ENCODE results near the gene SH3D19. TPM values are rescaled to one million over a fixed set of nuclear protein-coding genes. Genes with fewer than 3 reads are reported as not detected.
"Not testable (repeated sequence)": the region's sequence is repeated elsewhere in the genome, so short reads cannot be mapped to it uniquely, and the experiment has no call there.

The SH3D19 gene
- total RNA-seq, 4 donors from 2014 or later, result 159 to 295 (median 224) TPM

DNA sequence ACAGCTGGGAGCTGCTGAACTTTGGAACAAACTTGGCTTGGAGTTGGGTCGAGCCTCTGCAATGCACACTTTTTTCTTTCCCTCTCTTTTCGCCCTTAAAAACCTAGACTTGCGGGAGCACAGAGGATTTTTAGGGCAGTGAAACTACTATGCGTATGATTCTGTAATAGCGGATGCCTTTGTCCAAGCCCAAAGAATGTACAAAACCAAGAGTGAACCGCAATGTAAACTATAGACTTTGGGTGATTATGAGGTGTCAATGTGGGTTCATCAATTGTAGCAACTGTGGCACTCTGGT is 493 bp upstream of the SH3D19 start:
- no peak for DNase-seq
- no peaks in the 10 kb centered on the region for H3K9me3 ChIP-seq
- peak overlapping the region in 3 of 4 donors; percentile 50 to 89 (median 87) for H3K4me3 ChIP-seq
- H3K4me1 ChIP-seq, result peaks cover 0 to 16% (median 0%) of the 10 kb centered on the region in 4 donors
- H3K36me3 ChIP-seq, result no peaks in the 10 kb centered on the region
- no peaks in the 10 kb centered on the region for H3K27me3 ChIP-seq
- peak overlapping the region; percentile 67 to 98 (median 94) for H3K27ac ChIP-seq
- TF ChIP-seq, protein P1, sequence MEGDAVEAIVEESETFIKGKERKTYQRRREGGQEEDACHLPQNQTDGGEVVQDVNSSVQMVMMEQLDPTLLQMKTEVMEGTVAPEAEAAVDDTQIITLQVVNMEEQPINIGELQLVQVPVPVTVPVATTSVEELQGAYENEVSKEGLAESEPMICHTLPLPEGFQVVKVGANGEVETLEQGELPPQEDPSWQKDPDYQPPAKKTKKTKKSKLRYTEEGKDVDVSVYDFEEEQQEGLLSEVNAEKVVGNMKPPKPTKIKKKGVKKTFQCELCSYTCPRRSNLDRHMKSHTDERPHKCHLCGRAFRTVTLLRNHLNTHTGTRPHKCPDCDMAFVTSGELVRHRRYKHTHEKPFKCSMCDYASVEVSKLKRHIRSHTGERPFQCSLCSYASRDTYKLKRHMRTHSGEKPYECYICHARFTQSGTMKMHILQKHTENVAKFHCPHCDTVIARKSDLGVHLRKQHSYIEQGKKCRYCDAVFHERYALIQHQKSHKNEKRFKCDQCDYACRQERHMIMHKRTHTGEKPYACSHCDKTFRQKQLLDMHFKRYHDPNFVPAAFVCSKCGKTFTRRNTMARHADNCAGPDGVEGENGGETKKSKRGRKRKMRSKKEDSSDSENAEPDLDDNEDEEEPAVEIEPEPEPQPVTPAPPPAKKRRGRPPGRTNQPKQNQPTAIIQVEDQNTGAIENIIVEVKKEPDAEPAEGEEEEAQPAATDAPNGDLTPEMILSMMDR (IDR thresholded peaks at IDR 0.05), result no peak
- TF ChIP-seq POLR2A (IDR thresholded peaks at IDR 0.05), result no peak

DNA sequence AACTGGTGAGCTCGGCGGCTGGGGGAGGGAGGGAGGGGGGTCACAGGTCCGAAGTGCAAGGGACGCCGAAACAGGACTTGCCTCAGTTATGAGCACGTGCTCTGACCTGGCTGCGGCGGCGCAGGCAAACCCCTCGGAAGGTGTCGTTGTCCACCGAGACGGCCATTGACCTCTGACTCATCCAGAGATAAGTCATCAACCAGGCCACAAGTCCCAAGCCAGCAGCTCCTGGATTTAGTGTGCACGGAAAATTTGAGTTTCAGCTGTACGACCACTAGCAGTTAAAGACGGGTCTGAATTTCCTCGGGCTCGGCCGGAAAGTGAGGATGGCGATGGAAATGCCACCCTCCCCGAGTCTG is 674 bp downstream of the SH3D19 start:
- TF ChIP-seq, protein P1 (IDR thresholded peaks at IDR 0.05), result no peak
- TF ChIP-seq POLR2A (IDR thresholded peaks at IDR 0.05), result peak in 1 of 2 donors; percentile 46
- no peaks in the 10 kb centered on the region for H3K27me3 ChIP-seq
- peak overlapping the region; percentile 47 to 89 (median 68) for H3K4me3 ChIP-seq
- no peaks in the 10 kb centered on the region for H3K9me3 ChIP-seq
- H3K36me3 ChIP-seq, result no peaks in the 10 kb centered on the region
- peak; percentile 18 to 89 (median 86) for DNase-seq
- H3K4me1 ChIP-seq, result peaks cover 0 to 20% (median 0%) of the 10 kb centered on the region in 4 donors
- H3K27ac ChIP-seq, result peak overlapping the region; percentile 67 to 98 (median 94)

DNA sequence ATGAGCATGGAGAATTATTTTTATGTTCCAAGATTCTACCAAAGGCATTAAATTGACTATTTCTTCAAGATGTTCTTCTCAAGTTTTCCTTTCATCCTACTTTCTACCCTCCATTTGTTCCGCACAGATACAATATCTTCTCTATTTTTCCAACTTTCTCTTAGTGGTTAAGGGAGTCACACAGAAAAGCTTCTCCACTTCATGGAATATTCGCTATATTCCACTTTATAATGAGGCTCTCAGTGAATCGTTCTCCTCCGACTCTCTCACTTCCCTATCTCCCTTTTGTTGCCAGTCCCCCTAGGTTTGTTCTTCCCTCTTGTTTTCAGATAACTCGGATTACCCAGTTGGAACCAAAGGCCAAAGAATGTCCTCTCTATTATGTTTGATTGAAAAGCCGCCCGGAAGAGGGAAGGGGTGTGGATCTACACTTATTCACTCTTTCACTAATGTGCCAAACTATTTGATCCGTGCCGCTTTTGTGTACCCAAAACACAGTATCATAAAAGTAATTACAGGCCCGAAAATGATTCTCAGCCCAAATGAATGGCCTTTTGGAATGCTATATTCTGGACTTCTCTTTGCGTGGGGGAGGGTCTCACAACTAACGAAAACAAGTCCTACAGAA is 1.2 kb downstream of the SH3D19 start:
- H3K27ac ChIP-seq, result peak overlapping the region; percentile 67 to 98 (median 94)
- no peaks in the 10 kb centered on the region for H3K36me3 ChIP-seq
- TF ChIP-seq, protein P1 (IDR thresholded peaks at IDR 0.05), result no peak
- TF ChIP-seq POLR2A (IDR thresholded peaks at IDR 0.05), result no peak
- H3K9me3 ChIP-seq, result no peaks in the 10 kb centered on the region
- no peaks in the 10 kb centered on the region for H3K27me3 ChIP-seq
- peak overlapping the region; percentile 47 to 89 (median 68) for H3K4me3 ChIP-seq
- peak in 1 of 3 donors; percentile 71 for DNase-seq
- H3K4me1 ChIP-seq, result peaks cover 0 to 20% (median 0%) of the 10 kb centered on the region in 4 donors

DNA sequence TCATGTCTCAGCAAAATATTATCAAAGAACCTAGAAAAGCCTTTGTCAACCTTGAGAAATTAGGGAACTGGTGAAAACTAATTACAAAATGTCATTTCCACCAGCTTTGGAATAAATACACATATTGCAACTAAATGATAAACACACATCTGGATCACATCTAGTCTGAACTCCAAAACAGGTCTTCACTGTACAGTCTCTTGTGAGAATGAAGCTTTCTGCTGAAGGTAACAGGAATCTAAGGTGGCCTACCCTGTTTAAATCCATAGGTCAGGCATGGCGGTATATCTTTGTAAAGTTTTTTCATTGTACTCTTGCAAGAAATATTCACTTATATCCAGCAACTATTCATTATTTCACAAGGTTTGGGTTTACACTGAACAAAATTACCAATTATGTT is 1.7 kb downstream of the SH3D19 start:
- TF ChIP-seq, protein P1 (IDR thresholded peaks at IDR 0.05), result no peak
- no peak for TF ChIP-seq POLR2A (IDR thresholded peaks at IDR 0.05)
- peak overlapping the region in 3 of 4 donors; percentile 50 to 89 (median 87) for H3K4me3 ChIP-seq

DNA sequence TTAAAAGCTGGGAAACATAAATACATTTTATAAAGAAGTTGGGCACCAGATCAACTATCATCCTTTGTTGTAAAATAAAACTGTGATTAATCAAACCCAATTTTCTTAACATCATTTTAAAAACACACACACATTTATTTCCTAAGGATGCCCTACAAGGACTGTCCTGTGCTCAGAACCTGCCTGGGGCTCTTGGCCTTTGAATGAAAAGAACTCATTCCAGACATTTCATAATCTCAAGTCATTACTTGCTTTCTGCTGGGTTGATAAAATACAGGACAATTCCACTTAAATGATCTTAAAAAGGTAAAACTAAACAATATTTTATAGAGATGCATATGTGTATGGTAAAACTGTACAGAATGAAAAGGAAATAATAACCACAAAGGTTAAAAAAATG is 2.8 kb downstream of the SH3D19 start:
- H3K27ac ChIP-seq, result peak overlapping the region in 2 of 4 donors; percentile 34 to 98

More for the DNA sequence above, 1.7 kb downstream of the SH3D19 start:
- Histone ChIP-seq H3K27ac (peak overlapping the region in 3 of 4 donors; percentile 91 to 98 (median 98)), H3K36me3 (no peaks in the 10 kb centered on the region), H3K27me3 (no peaks in the 10 kb centered on the region), H3K4me1 (peaks cover 0 to 20% (median 0%) of the 10 kb centered on the region in 4 donors), H3K9me3 (no peaks in the 10 kb centered on the region)
- DNase-seq, result no peak

DNA sequence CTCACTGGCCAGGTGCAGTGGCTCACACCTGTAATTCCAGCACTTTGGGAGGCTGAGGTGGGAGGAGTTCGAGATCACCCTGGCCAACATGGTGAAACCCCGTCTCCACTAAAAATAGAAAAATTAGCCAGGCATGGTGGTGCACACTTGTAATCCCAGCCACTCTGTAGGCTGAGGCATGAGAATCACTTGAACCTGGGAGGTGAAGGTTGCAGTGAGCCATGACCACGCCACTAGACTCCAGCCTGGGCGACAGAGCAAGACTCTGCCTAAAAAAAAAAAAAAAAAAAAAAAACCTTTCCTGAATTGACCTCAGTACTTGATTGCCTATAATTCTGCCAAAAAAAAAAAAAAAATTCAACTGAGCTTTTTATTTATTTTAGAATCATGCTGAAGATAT is 3.2 kb downstream of the SH3D19 start:
- not testable (repeated sequence) for H3K4me3 ChIP-seq, H3K9me3 ChIP-seq, H3K27me3 ChIP-seq, DNase-seq, H3K36me3 ChIP-seq
- Histone ChIP-seq H3K4me1 (peaks cover 0 to 27% (median under 1%) of the 10 kb centered on the region in 4 donors), H3K27ac (peak overlapping the region in 1 of 4 donors; percentile 13)

More for the DNA sequence above, 2.8 kb downstream of the SH3D19 start:
- H3K36me3 ChIP-seq, result no peaks in the 10 kb centered on the region
- no peak for DNase-seq
- H3K9me3 ChIP-seq, result no peaks in the 10 kb centered on the region
- H3K27me3 ChIP-seq, result no peaks in the 10 kb centered on the region
- no peak for TF ChIP-seq POLR2A (IDR thresholded peaks at IDR 0.05)
- TF ChIP-seq, protein P1 (IDR thresholded peaks at IDR 0.05), result no peak
- H3K4me3 ChIP-seq, result peak overlapping the region in 2 of 4 donors; percentile 87 to 89
- H3K4me1 ChIP-seq, result peaks cover 0 to 23% (median 0%) of the 10 kb centered on the region in 4 donors

Data from Peyer's patch (tissue), 4 donors.